ELR (cell line): Measurements from ENCODE around the gene XG.
A peak's percentile ranks its signal among the peaks of the same experiment; 100 is the strongest.
"Not testable (repeated sequence)": the region's sequence is repeated elsewhere in the genome, so short reads cannot be mapped to it uniquely, and the experiment has no call there.

Experiments used
- DNase-seq: peaks from one replicate; pipeline ENCODE4 v3.0.0-alpha.2; 2015; ENCODE audit warnings: low read depth

Gene XG

DNA sequence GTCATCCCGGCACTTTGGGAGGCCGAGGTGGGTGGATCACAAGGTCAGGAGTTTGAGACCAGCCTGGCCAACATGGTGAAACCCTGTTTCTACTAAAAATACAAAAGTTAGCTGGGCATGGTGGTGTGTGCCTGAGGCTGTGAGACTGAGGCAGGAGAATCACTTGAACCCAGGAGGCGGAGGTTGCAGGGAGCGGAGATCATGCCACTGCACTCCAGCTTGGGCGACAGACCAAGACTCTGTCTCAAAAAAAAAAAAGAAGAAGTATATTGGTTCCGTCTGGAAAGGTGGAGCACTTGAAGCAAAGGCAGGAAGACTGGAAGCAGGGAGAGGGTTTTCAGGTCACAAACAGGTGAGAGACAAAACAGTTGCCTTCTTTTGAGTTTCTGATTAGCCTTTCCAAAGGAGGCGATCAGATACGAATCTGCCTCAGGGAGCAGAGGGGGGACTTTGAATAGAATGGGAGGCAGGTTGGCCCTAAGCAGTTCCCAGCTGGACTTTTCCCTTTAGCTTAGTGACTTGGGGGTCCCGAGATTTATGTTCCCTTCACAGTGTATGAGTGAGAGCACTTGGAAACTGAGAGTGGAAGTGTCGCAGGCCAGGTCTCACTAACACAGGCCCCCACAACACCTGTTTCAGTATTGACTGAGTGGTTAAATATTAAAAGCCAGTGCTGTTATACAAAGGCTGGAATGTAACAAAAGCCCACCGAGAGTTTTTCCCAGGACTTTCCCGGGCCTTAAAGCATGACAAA, 28.8 kb downstream of the XG start:
- DNase-seq, result not testable (repeated sequence)

DNA sequence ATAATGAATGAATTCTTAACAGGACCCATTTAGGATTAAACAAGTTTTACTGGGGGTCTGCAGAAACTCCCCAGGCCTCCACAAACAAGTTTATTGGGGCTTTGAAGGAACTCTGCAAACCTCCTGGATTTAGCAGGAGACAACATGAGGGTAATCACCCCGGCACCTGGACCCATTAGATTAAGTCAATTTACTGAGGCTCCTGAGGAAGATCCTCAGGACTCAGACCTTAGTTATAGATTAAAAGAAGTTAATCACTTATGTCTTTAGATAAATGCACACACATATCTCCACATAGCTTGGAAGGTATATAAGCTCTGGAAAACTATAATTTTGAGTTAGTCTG, 29.4 kb downstream of the XG start:
- DNase-seq, result no peak

DNA sequence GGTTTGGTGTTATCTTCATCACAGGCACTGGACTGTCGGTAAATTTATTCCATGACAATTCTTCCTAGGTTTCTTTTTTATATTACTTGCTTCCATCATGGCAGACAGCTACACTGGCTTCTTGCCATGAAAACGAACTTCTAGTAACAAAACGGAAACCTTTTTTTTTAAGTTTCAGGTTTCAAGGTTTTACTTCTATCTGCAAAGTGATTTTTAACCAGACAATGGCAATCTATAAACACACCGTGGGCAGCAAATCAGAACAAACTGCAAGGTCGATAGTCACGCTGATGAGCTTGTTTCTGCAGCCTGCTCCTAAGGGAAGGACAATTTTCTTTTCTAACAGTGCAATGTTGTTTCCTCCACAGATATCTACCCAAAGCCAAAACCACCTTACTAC, 29.9 kb downstream of the XG start:
- no peak for DNase-seq

DNA sequence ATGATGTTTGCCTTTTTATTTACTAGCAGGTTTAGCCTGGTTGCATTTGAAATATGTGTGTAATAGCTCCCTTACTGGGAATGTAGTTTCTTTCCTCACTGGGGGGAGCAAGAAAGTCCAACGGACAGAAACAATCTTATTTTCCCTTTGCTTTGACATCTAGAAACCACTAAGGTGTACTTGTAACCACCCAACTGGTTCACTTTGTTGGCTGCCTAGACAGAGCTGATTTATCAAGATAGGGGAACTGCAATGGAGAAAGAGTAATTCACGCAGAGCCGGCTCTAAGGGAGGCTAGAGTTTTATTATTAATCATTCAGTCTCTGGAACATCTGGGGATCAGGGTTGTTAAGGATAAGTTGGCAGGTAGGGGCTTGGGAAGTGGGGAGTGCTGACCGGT, 30.3 kb downstream of the XG start:
- no peak for DNase-seq

DNA sequence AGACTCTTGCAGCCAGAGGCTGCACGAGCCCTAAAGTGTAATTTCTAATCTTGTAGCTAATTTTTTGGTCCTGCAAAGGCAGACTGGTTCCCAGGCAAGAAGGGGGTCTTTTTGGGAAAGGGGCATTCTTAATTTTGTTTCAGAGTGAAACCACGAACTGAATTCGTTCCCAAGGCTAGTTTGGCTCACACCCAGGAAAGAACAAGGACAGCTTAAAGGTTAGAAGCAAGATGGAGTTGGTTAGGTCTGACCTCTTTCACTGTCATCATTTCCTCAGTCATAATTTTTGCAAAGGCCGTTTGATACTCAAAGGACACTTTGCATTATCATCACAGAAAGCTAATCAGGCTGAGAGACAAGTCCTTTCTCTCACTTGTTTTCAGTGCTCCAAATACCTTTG, 30.9 kb downstream of the XG start:
- DNase-seq, result no peak

DNA sequence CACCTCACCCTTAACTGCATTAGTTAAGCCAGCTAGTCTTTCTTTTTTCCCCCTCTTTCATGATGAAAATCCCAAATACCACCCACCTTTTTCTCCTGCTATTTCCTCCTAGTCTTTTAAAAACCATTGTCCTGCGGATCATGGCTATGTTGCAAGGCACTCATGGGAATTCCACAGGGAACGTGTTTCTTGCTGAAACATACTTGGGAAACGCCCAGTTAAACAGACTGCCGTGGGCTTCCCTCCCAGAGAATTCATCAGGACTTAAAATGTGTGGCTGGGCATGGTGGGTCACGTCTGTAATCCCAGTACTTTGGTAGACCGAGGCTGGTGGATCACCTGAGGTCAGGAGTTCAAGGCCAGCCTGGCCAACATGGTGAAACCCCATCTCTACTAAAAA, 32.2 kb downstream of the XG start:
- DNase-seq, result no peak

DNA sequence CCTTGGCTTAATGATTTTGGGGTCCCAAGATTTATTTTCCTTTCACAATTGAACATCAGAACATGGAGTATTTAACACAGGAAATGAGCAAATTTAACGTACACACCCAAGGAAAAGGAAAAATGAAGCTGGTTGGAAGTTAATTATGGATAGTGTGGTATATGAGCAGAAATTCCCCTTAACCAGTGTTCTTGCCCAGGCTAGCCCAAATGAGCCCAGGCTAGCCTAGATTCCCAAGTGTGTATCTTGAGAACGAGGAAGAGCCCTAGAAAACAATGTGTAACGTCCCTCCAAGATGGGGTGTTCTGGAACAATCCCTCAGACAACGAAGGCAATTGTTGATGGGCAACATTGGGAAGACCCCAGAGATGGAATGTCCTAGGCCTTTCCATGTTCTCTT, 33.7 kb downstream of the XG start:
- no peak for DNase-seq

DNA sequence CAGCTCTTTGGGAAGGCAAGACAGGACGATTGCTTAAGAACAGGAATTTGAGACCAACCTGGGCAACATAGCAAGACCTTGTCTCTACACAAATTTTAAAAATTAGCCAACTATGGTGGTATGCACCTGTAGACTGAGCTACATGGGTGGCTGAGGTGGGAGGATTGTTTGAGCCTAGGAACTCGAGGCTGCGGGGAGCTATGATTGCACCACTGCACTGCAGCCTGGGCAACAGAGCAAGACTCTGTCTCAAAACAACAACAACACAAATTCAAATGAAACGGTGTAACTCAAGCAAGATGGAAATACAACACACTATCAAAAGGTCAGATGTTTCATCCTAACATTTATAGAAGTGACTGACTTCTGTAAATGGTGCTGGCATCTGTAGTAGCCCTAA, 37.1 kb downstream of the XG start:
- no peak for DNase-seq

DNA sequence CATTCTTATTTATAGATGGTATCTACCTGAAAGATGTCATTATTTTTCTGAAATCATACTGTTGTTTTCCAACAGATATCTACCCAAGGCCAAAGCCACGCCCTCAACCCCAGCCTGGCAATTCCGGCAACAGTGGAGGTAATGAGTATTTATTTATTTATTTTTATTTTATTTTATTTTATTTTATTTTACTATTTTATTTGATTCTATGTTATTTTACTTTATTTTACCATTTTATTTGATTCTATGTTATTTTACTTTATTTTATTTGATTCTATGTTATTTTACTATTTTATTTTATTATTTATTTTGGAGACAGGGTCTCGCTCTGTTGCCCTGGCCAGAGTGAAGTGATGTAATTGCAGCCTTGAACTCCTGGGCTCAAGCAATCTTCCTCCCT, 37.7 kb downstream of the XG start:
- no peak for DNase-seq

DNA sequence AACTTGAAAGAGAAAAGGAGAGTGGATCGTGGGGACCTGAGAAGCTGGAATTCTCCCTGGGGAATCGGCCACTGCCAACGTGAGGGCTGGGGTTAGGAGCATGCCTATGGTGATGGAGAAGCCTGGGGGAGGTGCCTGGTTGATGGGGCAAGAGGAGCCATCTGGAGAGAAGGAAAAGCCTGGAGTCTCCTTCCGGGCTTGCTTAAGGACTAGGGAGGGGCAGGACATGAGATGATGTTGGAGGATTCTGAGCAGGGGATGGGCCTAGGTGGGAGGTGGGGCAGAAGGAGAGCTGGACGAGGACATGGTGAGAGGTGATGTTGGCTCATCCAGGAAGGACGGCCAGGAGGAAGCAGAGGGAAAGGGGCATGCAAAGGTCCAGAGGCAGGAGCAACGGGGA, 41.9 kb downstream of the XG start:
- DNase-seq, result no peak

DNA sequence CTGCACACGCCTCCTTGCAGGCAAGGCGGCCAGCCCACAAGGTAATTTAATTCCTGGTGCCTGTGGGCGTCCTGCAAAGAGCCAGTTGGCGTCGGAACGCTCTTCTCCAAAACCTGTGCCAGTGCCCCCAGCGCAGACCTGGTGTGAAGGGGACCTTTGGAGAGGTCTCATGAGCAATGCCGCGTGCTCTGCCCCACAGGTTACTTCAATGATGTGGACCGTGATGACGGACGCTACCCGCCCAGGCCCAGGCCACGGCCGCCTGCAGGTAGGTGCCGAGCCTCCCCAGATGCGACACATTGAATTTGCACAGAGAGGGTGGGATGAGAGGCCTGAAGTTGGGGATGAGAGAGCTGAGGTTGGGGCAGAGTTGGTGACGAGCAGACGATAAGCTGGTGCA, 42.5 kb downstream of the XG start:
- no peak for DNase-seq

DNA sequence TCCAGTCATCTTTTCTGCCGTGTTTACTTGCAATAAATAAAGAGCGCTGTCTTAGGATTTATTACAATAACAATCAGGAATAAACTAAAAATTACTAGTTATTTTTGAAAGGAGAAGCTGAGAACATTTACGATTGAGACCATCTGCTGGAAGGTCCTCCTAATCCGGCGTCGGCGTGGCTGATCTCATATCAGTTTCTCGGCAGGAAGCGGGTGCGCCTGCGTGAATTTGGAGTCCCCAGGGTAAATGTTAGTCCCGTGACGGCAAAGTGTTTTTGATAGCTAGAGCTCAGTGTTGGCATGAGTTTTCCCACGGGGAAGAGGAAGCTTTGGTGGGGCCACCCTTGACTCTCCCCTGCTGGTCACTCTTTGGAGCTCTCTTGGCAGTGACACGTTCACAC, 45.0 kb downstream of the XG start:
- not testable (repeated sequence) for DNase-seq

DNA sequence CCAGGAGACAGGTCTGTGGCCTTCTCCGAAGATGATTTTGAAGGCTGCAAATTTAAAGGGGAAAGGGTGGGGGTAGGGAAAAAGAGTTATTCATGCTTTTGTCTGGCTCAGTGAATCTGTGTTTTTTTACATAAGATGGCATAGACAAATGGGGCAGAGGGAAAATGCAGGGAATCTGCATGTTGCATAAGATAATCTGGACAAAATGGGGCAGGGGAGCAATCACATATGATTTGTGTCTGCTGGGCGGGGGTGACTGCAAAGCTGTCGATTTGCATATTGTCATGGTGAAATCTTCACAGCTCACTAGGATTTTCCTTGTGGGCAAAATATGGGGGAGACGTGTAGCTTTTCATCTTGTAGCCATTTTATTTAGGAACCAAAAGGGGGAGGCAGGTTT, 47.5 kb downstream of the XG start:
- no peak for DNase-seq

DNA sequence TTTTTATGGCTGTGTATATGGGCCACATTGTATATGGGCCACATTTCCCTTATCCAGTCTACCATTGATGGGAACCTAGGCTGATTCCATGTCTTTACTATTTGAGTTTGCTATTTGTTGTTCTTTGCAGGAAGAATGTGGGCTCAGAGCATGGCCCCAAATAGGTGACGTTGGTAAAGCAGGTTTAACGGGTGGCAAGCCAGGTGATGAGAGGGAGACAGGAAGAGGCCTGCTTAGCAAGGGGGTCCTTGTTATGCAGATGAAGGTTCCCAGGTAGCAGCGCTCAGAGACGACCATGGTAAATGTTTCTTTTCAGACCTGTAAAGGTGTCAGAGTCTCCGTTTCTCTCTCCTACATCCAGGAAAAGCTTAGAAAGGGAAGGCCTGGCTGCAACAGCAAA, 48.1 kb downstream of the XG start:
- DNase-seq, result not testable (repeated sequence)

DNA sequence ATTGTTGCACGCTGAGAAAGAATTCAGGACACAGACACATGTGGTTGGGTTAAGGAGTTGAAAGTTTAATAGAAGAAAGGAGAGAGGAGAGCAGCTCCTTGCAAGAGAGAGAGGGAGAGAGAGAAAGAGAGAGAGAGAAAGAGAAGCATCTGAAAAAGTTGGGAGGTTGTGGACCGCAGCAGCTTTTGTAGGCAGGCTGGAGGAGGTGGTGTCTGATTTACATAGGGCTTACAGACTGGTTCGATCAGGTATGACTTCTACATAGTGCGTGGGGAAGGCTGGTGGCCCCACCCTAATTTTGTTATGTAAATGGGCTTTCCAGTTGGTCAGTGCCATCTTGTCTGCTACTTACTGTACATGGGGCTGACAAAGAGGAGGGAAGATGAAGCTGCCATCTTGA, 49.4 kb downstream of the XG start:
- DNase-seq, result no peak

DNA sequence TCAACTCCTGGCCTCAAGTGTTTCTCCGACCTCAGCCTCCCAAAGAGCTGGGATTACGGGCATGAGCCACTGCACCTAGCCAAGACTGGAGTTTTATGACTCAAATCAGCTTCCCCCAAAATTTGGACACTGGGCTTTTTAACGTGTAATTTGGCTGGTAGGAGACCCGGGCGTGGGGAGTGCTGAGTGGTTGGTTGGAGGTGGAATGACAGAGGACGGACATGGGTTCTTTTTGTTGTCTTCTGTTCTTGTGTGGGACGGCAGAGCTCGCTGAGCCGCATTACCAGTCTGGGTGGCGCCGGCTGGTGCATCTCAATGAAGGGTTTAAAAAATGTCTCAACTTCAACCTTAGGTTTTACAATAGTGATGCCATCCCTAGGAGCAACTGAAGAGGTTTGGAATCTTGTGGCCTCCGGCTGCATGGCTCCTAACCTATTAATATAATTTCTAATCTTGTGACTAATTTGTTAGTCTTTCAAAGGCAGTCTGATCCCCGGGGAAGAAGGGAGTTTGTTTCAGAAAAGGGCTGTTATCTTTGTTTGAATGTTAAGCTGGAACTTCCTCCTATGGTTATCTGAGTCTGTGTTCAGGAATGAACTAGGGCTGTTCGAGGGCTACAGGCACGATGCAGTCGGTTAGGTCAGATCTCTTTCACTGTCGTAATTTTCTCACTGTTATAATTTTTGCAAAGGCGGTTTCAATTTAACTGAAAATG, 50.7 kb downstream of the XG start:
- not testable (repeated sequence) for DNase-seq

DNA sequence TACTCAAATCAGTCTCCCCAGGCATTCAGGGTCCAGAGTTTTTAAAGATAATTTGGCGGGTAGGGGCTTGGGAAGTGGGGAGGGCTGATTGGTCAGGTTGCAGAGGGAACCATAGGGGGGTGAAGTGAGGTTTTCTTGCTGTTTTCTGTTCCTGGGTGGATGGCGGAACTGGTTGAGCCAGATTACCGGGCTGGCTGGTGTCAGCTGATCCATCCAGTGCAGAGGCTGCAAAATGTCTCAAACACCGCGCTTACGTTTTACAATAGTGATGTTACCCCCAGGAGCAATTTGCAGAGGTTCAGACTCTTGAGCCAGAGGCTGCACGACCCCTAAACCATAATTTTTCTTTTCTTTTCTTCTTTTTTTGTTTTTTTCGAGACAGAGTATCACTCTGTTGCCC, 51.6 kb downstream of the XG start:
- not testable (repeated sequence) for DNase-seq

DNA sequence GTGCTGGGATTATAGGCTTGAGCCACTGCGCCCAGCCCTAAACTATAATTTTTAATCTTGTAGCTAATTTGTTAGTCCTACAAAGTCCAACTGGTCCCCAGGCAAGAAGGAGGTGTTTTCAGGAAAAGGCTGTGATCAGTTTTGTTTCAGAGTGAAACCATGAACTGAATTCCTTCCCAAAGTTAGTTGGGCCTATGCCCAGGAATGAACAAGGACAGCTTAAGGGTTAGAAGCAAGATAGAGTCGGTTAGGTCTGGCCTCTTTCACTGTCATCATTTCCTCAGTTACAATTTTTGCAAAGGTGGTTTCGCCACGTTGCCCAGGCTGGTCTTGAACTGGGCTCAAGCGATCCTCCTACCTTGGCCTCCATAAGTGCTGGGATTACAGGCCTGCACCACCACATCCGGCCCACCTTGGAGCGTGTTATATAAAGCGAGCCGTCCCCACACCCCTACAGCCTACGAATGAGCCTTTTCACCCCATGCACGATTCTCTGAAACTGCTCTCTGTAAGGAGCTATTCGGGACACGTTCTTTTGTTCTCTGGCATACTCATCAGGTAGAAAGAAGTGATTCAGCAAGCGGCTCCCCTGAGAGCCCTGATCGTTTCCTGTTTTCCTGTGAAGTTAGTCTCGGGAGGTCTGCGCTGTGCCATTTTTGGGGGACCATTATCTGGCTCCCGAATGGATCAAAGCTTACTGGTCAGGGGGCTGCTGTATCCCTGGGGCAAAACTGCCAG, 52.4 kb downstream of the XG start:
- not testable (repeated sequence) for DNase-seq

DNA sequence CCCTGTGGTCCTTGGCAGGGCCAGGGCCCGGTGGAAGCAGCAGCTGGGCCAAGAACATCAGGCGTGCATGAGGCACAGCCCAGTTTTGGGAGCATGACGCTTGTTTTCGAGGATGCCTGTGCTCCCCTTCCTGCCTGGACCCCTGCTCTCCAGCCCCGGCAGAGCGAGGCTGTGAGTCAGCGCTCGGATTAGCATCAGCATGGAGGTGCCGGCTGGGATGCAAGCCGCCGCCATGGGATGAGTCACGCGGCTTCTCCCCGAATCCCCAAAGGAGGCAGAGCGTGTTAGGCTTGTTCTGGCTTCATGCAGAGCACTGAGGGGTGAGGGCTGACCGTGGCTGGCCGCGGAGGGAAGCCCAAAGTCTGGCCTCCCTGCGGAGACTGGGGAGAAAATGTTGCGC, 53.0 kb downstream of the XG start:
- DNase-seq, result peak; percentile 14

DNA sequence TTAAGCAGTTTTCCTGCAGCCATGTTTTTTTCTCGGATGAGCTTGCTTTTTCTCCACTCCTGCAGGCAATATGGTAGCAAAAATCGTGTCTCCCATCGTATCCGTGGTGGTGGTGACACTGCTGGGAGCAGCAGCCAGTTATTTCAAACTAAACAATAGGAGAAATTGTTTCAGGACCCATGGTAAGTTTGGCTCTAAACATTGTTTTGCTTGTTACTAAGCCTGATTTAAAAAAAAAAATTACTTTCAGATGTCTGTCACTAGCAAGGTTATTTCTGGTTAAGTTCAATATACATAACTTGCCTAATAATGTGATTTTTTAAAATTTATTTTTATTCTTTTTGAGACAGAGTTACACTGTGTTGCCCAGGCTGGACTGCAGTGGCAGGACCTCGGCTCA, 59.4 kb downstream of the XG start:
- DNase-seq, result no peak

DNA sequence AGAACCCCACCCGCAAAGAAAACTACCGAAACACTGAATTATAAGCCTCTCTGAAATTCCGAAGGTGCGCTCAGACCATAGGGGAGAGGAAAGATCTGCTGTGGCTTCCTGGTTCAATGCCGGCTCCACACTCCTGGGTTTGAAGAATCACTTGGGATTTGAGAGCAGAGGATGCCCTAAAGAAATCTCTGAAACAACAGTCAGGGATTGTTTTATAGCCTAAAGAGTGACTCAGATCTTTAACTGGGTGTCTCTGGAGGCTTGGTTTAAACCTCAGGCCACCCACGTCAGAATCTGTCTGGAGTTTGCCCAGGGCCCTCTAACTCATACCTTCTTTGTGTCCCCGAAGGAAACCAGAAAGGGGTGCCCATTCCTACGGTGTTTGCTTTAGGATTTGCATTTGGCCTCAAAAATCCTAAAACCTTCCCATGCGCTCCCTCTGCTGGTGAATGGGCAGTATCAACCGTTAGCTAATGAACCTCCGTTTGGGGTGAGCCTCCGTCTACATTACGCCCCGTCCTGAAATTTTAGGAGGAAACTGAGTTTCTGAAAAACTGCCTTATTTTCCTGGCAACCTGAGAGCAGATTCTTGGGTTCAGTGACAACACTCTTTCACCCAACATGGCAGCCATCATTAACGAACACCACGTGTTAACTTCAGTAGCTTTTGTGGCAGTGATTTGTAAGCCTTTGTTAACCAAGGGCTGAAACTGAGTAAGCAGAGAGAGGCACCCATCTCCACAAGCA, 60.5 kb downstream of the XG start:
- DNase-seq, result peak; percentile 42

DNA sequence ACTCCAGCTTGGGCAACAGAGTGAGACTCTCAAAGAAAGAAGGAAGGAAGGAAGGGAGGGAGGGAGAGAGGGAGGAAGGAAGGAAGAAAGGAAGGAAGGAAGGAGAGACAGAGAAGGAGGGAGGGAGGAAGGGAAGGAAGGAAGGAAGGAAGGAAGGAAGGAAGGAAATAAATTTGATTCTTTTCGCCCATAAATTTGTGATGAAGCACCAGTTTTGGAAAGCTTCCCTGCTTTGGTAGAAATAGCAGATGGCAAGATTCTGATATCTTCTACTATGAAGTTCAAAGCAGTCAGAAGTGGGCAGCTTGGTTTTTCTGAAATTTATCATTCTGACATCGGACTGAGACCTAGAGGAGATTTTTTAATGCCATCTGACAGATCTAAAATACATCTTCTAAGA, 65.2 kb downstream of the XG start:
- DNase-seq, result no peak
